ENCODE results near the gene SIRPA.

- TF ChIP-seq EZH2 (IDR thresholded peaks at IDR 0.05; ENCODE audit: insufficient read depth, poor library complexity, severe bottlenecking) (no peak), EZH2phosphoT487 (IDR thresholded peaks at IDR 0.05; ENCODE audit: insufficient read depth, low read depth) (no peak)
Measured at GRCh38 chr20:1898482-1899240, 3.5 kb downstream of the SIRPA start.

Measured in GM23248 (cell line).